Islet precursor cell (in vitro differentiated cells): Measurements from ENCODE around the gene SLC25A24.
A peak's percentile ranks its signal among the peaks of the same experiment; 100 is the strongest.
"Not testable (repeated sequence)": the region's sequence is repeated elsewhere in the genome, so short reads cannot be mapped to it uniquely, and the experiment has no call there.

Experiments
- DNase-seq: peaks from one replicate; pipeline ENCODE4 v3.0.0-alpha.2; 2018

Gene SLC25A24

GRCh38 chr1:108193333-108193732 is 6.8 kb downstream of the SLC25A24 start:
- no peak for DNase-seq

- peak; percentile 47 for DNase-seq
These were observed 7.6 kb downstream of the SLC25A24 start for GRCh38 chr1:108192581-108192980.

- no peak for DNase-seq
These were observed 9.3 kb downstream of the SLC25A24 start for GRCh38 chr1:108190686-108191416.

- no peak for DNase-seq
These were observed 10.0 kb downstream of the SLC25A24 start for GRCh38 chr1:108190001-108190634.

- DNase-seq = no peak
These were observed 11.3 kb downstream of the SLC25A24 start for GRCh38 chr1:108188801-108189200.

- no peak for DNase-seq
These were observed 17.0 kb downstream of the SLC25A24 start for GRCh38 chr1:108182959-108183700.

GRCh38 chr1:108179018-108179417 is 21.1 kb downstream of the SLC25A24 start:
- no peak for DNase-seq

GRCh38 chr1:108162409-108162808 is 37.7 kb downstream of the SLC25A24 start:
- DNase-seq = not testable (repeated sequence)

GRCh38 chr1:108159951-108160350 is 40.2 kb downstream of the SLC25A24 start:
- DNase-seq = not testable (repeated sequence)

- DNase-seq = no peak
These were observed 41.2 kb downstream of the SLC25A24 start for GRCh38 chr1:108158893-108159453.

- no peak for DNase-seq
These were observed 45.8 kb downstream of the SLC25A24 start for GRCh38 chr1:108154314-108154713.

- DNase-seq = no peak
These were observed 47.3 kb downstream of the SLC25A24 start for GRCh38 chr1:108152782-108153222.

GRCh38 chr1:108151548-108151947 is 48.6 kb downstream of the SLC25A24 start:
- no peak for DNase-seq

GRCh38 chr1:108149796-108150467 is 50.2 kb downstream of the SLC25A24 start:
- no peak for DNase-seq

GRCh38 chr1:108144569-108144968 is 55.6 kb downstream of the SLC25A24 start:
- DNase-seq = not testable (repeated sequence)

GRCh38 chr1:108142773-108143394 is 57.3 kb downstream of the SLC25A24 start:
- no peak for DNase-seq

GRCh38 chr1:108142258-108142657 is 57.9 kb downstream of the SLC25A24 start:
- no peak for DNase-seq

- no peak for DNase-seq
These were observed 58.5 kb downstream of the SLC25A24 start for GRCh38 chr1:108141621-108142020.

- DNase-seq = no peak
These were observed 59.2 kb downstream of the SLC25A24 start for GRCh38 chr1:108140936-108141335.

- no peak for DNase-seq
These were observed 60.0 kb downstream of the SLC25A24 start for GRCh38 chr1:108140177-108140576.

- DNase-seq = not testable (repeated sequence)
These were observed 60.6 kb downstream of the SLC25A24 start for GRCh38 chr1:108139555-108139954.

GRCh38 chr1:108133148-108133547 is 67.0 kb downstream of the SLC25A24 start:
- DNase-seq = not testable (repeated sequence)
